Cardiac muscle cell (in vitro differentiated cells and primary cell): ENCODE measurements around the gene ANKRD39. TPM values are rescaled to one million over a fixed set of nuclear protein-coding genes. Genes with fewer than 3 reads are reported as not detected.

Experiments
- DNase-seq, 2 donors: peaks; one replicate each; pipeline versions ENCODE4 v3.0.0 to v3.0.0-alpha.2; 2010 to 2017; ENCODE audit warnings: low read depth in 1 of 2, low spot score in 1 of 2
- H3K27ac ChIP-seq: fragments of 200-600 bp; sonication (generic); 2 replicates; pipeline ENCODE4 v1.5.1; 2016
- H3K27me3 ChIP-seq: fragments of 200-600 bp; sonication (generic); 2 replicates; pipeline ENCODE4 v1.6.0; 2016; ENCODE audit warnings: control low read depth
- H3K36me3 ChIP-seq: fragments of 200-600 bp; sonication (generic); 2 replicates; pipeline ENCODE4 v1.5.1; 2016; ENCODE audit warnings: control low read depth
- H3K4me1 ChIP-seq: fragments of 200-600 bp; sonication (generic); 2 replicates; pipeline ENCODE4 v1.8.1; 2017; ENCODE audit warnings: low read depth, mild to moderate bottlenecking, mixed run types
- H3K4me3 ChIP-seq: fragments of 200-600 bp; sonication (generic); 2 replicates; pipeline ENCODE4 v1.5.1; 2016; ENCODE audit warnings: mild to moderate bottlenecking
- H3K9me3 ChIP-seq: fragments of 200-600 bp; sonication (generic); 2 replicates; pipeline ENCODE4 v1.5.1; 2017; ENCODE audit warnings: low read depth, mild to moderate bottlenecking, control low read depth
- CTCF ChIP-seq: IDR thresholded peaks from 2 replicates; pipeline ENCODE4 v1.5.1; 2012; ENCODE audit warnings: low read depth, mild to moderate bottlenecking, low read length
- polyA plus RNA-seq: library from polyadenylated mRNA; unstranded; fragments of >200 nt; fragmentation: Nextera tagmentation; extraction: Ambion mirVana; gene quantifications from 2 replicates; pipeline ENCODE4 v1.2.1, GENCODE V29; 2016
- total RNA-seq: library from RNA; depleted of rRNA; stranded (reverse); fragments of >200 nt; gene quantifications from 2 replicates; pipeline ENCODE4 v1.2.3, GENCODE V29; 2016

Gene ANKRD39
- total and polyA plus RNA-seq, 2 experiments from 2014 or later: 27.8 to 32.3 TPM

GRCh38 chr2:96804986-96805385 is 52.8 kb downstream of the ANKRD39 start:
- TF ChIP-seq CTCF: no peak
- no peak overlapping the region for H3K27ac ChIP-seq
- H3K36me3 ChIP-seq: no peaks in the 10 kb centered on the region
- peaks cover 9% of the 10 kb centered on the region for H3K4me1 ChIP-seq
- DNase-seq: no peak
- H3K27me3 ChIP-seq: no peaks in the 10 kb centered on the region
- H3K4me3 ChIP-seq: no peak overlapping the region
- H3K9me3 ChIP-seq: no peaks in the 10 kb centered on the region

- no peaks in the 10 kb centered on the region for H3K4me1 ChIP-seq
- no peaks in the 10 kb centered on the region for H3K36me3 ChIP-seq
- no peak for TF ChIP-seq CTCF
- H3K4me3 ChIP-seq: no peak overlapping the region
- H3K27me3 ChIP-seq: no peaks in the 10 kb centered on the region
- no peak overlapping the region for H3K27ac ChIP-seq
- H3K9me3 ChIP-seq: no peaks in the 10 kb centered on the region
- DNase-seq: no peak
Observed at GRCh38 chr2:96802721-96803120, 55.1 kb downstream of the ANKRD39 start.

GRCh38 chr2:96801786-96802595 is 55.8 kb downstream of the ANKRD39 start:
- Histone ChIP-seq H3K27me3 (no peaks in the 10 kb centered on the region), H3K9me3 (no peaks in the 10 kb centered on the region), H3K27ac (no peak overlapping the region), H3K4me1 (no peaks in the 10 kb centered on the region), H3K4me3 (no peak overlapping the region), H3K36me3 (no peaks in the 10 kb centered on the region)
- DNase-seq: no peak
- no peak for TF ChIP-seq CTCF

DNA sequence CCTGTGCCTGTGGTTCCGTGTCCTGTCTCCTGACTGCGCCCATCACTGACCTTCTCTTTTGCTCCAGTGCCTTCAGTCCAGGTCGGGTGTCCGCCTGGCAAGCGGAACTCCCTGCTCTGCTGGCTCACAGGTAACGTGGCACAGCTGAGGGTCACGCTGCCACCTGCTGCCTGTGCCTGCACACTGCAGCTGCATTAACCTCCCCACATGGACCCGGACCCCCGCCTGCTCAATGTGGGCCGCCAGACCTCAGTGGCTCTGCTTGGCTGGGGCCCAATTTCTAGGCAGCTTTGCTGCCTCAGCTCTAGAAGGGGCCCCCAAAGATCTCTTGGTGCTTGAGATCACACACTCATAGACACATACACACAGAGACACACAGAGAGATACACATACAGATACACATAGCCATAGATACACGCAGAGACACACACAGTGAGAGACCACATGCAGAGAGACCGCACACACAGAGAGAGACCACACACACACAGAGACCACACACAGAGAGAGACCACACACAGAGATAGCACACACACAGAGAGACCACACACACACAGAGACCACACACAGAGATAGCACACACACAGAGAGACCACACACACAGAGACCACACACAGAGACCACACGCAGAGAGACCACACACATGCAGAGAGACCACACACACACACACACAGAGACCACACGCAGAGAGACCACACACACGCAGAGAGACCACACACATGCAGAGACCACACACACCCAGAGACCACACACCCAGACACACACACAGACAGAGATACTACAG is 56.6 kb downstream of the ANKRD39 start:
- Histone ChIP-seq H3K27ac (no peak overlapping the region), H3K36me3 (no peaks in the 10 kb centered on the region), H3K9me3 (no peaks in the 10 kb centered on the region), H3K4me3 (no peak overlapping the region), H3K4me1 (no peaks in the 10 kb centered on the region), H3K27me3 (no peaks in the 10 kb centered on the region)
- peak; percentile 86 for TF ChIP-seq CTCF
- DNase-seq: peak; percentile 62 to 79

- no peak for TF ChIP-seq CTCF
Observed at GRCh38 chr2:96800061-96801004, 57.5 kb downstream of the ANKRD39 start.

More at GRCh38 chr2:96800061-96801004, 57.5 kb downstream of the ANKRD39 start:
- no peak for DNase-seq
- Histone ChIP-seq H3K4me1 (no peaks in the 10 kb centered on the region), H3K9me3 (no peaks in the 10 kb centered on the region), H3K4me3 (no peak overlapping the region), H3K27me3 (no peaks in the 10 kb centered on the region), H3K27ac (no peak overlapping the region), H3K36me3 (no peaks in the 10 kb centered on the region)
